Activated T-helper 17 cell treated with anti-CD3 and anti-CD28 coated beads, Interleukin-2, amount 50 U/mL, for 72 hours (primary cell): ENCODE results near the gene MTMR8. TPM values are rescaled to one million over a fixed set of nuclear protein-coding genes. Genes with fewer than 3 reads are reported as not detected.
"Not testable (repeated sequence)": the region's sequence is repeated elsewhere in the genome, so short reads cannot be mapped to it uniquely, and the experiment has no call there.

Source experiments
- ATAC-seq: fragments of 150-1000 bp; cut with Tn5 transposase; replicated peaks from 2 replicates; pipeline ENCODE4 v1.10.0; 2021; ENCODE audit warnings: mild to moderate bottlenecking, moderate library complexity
- H3K27ac Mint-ChIP-seq: one replicate; pipeline ENCODE4 v1.8.0; 2022; ENCODE audit warnings: mixed read lengths
- H3K27me3 Mint-ChIP-seq: one replicate; pipeline ENCODE4 v1.8.0; 2022; ENCODE audit warnings: mixed read lengths
- H3K36me3 Mint-ChIP-seq: one replicate; pipeline ENCODE4 v1.8.0; 2022; ENCODE audit warnings: low read depth, mild to moderate bottlenecking, mixed read lengths
- H3K4me1 Mint-ChIP-seq: one replicate; pipeline ENCODE4 v1.8.0; 2022; ENCODE audit warnings: mixed read lengths
- H3K4me3 Mint-ChIP-seq: one replicate; pipeline ENCODE4 v1.8.0; 2022; ENCODE audit warnings: mild to moderate bottlenecking, mixed read lengths
- H3K9me3 Mint-ChIP-seq: one replicate; pipeline ENCODE4 v1.8.0; 2022; ENCODE audit warnings: mixed read lengths
- total RNA-seq, 2 donors: library from RNA; stranded (reverse); gene quantifications; one replicate each; pipeline ENCODE4 v1.2.3, GENCODE V29; 2022

The MTMR8 gene
- 1 to 10 TPM; 4.4 to 5.9 TPM for total RNA-seq

DNA sequence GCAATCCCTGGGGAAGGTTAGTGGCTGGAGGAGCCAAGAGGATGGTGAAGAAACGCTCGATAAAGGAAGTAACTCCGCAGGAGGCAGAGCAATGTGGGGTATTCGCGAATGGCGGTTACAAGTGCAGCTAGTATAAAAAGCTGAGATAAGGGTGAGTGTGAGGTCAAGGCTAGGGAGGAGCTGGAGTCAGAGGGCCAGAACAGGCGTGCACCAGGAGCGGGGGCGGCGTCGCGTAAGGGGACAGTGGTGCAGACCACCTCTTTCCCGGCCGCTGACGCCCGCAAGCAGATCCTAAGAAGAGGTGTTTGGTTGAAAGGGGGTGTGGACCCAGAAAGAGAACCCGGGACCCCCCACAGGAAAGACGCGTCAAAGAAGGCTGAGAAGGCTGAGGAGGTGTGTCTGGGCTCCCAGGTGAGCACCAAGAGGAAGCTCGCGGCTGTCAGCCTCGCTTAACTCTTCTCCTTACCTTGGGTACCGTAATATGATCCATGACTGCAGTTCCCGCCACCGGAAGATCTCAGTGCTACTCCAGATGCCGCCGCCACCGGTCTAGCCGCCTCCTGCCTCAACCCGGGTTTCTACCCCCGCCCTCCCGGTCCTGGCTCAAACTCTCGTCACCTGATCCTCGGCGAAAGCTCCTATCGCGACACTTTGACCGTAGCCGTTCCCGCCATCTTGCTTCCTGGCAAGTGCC is at the start of gene MTMR8:
MTMR8 (minus strand) TSS at position 579 of the 694 bp plus-strand sequence; CDS start at position 490, 89 bp downstream.
- peak within 1 kb of the TSS; percentile 97 for H3K4me3 Mint-ChIP-seq
- peak; percentile 99 for ATAC-seq
- H3K9me3 Mint-ChIP-seq, result peaks cover 6% of the 10 kb centered on the region
- peak within 1 kb of the TSS; percentile 91 for H3K27ac Mint-ChIP-seq
- no peaks in the 10 kb centered on the region for H3K27me3 Mint-ChIP-seq
- H3K36me3 Mint-ChIP-seq, result no peaks in the 10 kb centered on the region
- peaks cover 12% of the 10 kb centered on the region for H3K4me1 Mint-ChIP-seq

DNA sequence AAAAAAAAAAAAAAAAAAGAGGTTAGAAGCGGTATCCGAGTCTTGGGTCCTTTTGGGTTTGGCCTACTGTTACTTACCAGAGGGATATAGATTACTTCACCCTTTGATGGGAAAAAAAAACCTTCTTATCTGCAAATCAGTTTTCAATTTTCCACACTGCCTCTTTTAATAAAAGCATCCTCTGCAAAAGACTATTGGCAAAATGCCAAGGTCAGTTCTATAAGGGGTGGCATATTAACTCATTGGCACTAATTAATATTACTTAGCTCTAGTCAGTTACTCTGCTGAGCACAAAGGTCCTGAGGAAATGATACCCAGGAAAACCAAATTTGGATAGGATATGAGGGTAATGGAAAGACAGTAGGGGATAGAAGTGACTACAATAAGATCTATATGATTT is 44.3 kb upstream of the MTMR8 start:
- no peak overlapping the region for H3K27ac Mint-ChIP-seq
- no peak for ATAC-seq
- H3K36me3 Mint-ChIP-seq, result no peaks in the 10 kb centered on the region
- H3K27me3 Mint-ChIP-seq, result no peaks in the 10 kb centered on the region
- H3K4me1 Mint-ChIP-seq, result no peaks in the 10 kb centered on the region
- H3K4me3 Mint-ChIP-seq, result no peak overlapping the region
- H3K9me3 Mint-ChIP-seq, result peaks cover 7% of the 10 kb centered on the region

GRCh38 chrX:64437665-64438064 is 42.4 kb upstream of the MTMR8 start:
- H3K4me1 Mint-ChIP-seq, result no peaks in the 10 kb centered on the region
- H3K27me3 Mint-ChIP-seq, result no peaks in the 10 kb centered on the region
- H3K36me3 Mint-ChIP-seq, result no peaks in the 10 kb centered on the region
- no peak overlapping the region for H3K27ac Mint-ChIP-seq
- no peak for ATAC-seq
- no peak overlapping the region for H3K4me3 Mint-ChIP-seq
- H3K9me3 Mint-ChIP-seq, result peaks cover 5% of the 10 kb centered on the region

DNA sequence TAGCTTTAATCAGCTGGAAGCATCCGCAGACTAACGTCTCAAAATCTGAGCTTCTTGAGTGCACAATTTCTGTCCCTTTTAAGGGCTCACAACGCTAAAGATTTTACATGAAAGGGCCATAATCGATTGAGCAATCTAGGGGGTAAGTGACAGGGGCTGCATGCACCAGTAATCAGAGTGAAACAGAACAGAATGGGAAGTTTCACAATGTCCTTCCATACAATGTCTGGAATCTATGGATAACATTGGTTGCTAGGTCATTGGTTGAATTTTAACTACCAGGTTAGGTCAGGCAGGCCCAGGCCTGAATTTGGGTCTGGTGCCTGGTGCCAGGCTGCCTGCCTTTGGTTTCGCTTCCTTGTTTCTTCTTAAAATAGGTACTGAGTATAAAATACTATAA is 42.0 kb upstream of the MTMR8 start:
- no peaks in the 10 kb centered on the region for H3K4me1 Mint-ChIP-seq
- no peaks in the 10 kb centered on the region for H3K36me3 Mint-ChIP-seq
- no peaks in the 10 kb centered on the region for H3K27me3 Mint-ChIP-seq
- H3K4me3 Mint-ChIP-seq, result no peak overlapping the region
- H3K9me3 Mint-ChIP-seq, result peaks cover 4% of the 10 kb centered on the region
- no peak for ATAC-seq
- no peak overlapping the region for H3K27ac Mint-ChIP-seq

GRCh38 chrX:64428371-64428770 is 33.1 kb upstream of the MTMR8 start:
- Mint-ChIP-seq H3K9me3 (no peaks in the 10 kb centered on the region), H3K4me3 (peak overlapping the region; percentile 46), H3K27me3 (no peaks in the 10 kb centered on the region), H3K4me1 (no peaks in the 10 kb centered on the region), H3K27ac (peak overlapping the region; percentile 66), H3K36me3 (no peaks in the 10 kb centered on the region)
- no peak for ATAC-seq

DNA sequence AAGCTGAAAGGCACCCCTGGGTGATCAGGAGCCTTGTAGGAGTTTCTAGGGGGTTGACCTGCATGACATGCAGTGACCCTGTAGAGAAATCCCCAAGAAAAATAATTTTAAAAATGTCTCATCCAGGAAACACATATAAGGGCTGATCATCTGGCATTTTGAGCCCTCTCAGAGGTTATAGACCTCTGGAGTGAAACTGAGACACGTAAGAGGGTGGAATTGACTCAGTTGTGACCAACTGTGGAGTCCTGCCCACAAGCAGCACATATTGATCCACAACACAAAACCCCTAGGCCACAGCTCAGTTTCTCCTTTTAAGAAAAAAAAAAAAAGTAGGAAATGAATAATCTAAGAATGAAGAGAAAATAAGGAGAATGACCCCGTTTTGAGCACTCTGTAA is 32.5 kb upstream of the MTMR8 start:
- Mint-ChIP-seq H3K4me3 (peak overlapping the region; percentile 46), H3K9me3 (no peaks in the 10 kb centered on the region), H3K36me3 (no peaks in the 10 kb centered on the region), H3K27ac (peak overlapping the region; percentile 66), H3K27me3 (no peaks in the 10 kb centered on the region), H3K4me1 (no peaks in the 10 kb centered on the region)
- peak; percentile 99 for ATAC-seq

DNA sequence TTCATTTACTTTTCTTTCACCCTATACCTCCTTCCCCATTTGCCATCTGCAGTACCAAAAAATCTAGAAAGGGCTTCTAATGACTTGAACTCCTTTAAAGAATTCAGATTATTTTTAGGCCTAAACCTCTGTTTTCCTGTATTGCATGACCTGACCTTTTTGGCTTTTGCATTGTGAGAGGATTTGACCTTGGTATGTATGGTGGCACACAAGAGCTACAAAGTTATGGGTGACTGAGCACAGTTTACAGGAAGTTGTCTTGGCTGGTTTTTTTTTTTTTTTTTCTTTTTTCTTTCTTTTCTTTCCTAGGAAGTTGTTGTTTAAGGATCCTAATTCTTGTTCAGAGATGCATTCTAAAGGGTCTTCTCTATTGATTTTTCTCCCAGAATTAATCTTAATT is 32.0 kb upstream of the MTMR8 start:
- peak; percentile 45 for ATAC-seq
- H3K36me3 Mint-ChIP-seq, result no peaks in the 10 kb centered on the region
- H3K4me1 Mint-ChIP-seq, result no peaks in the 10 kb centered on the region
- no peaks in the 10 kb centered on the region for H3K9me3 Mint-ChIP-seq
- H3K4me3 Mint-ChIP-seq, result peak overlapping the region; percentile 46
- peak overlapping the region; percentile 66 for H3K27ac Mint-ChIP-seq
- H3K27me3 Mint-ChIP-seq, result no peaks in the 10 kb centered on the region

- not testable (repeated sequence) for ATAC-seq, H3K4me3 Mint-ChIP-seq, H3K9me3 Mint-ChIP-seq, H3K27me3 Mint-ChIP-seq, H3K36me3 Mint-ChIP-seq, H3K27ac Mint-ChIP-seq, H3K4me1 Mint-ChIP-seq
Measured at GRCh38 chrX:64409730-64410129, 14.5 kb upstream of the MTMR8 start.

- Mint-ChIP-seq H3K27ac (no peak overlapping the region), H3K27me3 (peaks cover 4% of the 10 kb centered on the region), H3K9me3 (peaks cover 6% of the 10 kb centered on the region), H3K4me3 (no peak overlapping the region), H3K36me3 (no peaks in the 10 kb centered on the region), H3K4me1 (peaks cover 12% of the 10 kb centered on the region)
- no peak for ATAC-seq
Measured at GRCh38 chrX:64398088-64398487, 2.8 kb upstream of the MTMR8 start.

DNA sequence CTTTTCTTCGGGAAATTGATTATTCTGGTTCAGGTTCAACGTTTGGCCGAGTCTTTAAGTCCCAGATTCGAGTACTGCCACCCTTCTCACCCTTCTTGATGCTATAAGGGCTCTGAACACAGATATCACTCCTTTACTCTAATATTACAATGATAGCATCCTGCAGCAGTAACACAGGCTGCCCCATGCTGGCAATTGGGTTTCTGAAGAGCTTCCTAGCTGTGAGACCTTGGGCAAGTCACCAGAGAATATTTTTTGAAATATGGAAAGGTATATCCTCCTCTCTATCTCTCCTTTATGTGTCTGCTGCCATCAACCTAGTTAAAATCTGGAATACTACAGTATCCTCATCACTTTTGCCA is 297 bp upstream of the MTMR8 start:
- peak overlapping the region; percentile 91 for H3K27ac Mint-ChIP-seq
- ATAC-seq, result peak; percentile 42
- no peaks in the 10 kb centered on the region for H3K36me3 Mint-ChIP-seq
- H3K4me1 Mint-ChIP-seq, result peaks cover 12% of the 10 kb centered on the region
- peak overlapping the region; percentile 97 for H3K4me3 Mint-ChIP-seq
- H3K9me3 Mint-ChIP-seq, result peaks cover 6% of the 10 kb centered on the region
- no peaks in the 10 kb centered on the region for H3K27me3 Mint-ChIP-seq

GRCh38 chrX:64394059-64394873 is 986 bp downstream of the MTMR8 start:
- Mint-ChIP-seq H3K4me3 (peak overlapping the region; percentile 97), H3K36me3 (no peaks in the 10 kb centered on the region), H3K9me3 (peaks cover 6% of the 10 kb centered on the region), H3K27ac (peak overlapping the region; percentile 91), H3K27me3 (no peaks in the 10 kb centered on the region), H3K4me1 (peaks cover 12% of the 10 kb centered on the region)
- peak; percentile 13 for ATAC-seq

DNA sequence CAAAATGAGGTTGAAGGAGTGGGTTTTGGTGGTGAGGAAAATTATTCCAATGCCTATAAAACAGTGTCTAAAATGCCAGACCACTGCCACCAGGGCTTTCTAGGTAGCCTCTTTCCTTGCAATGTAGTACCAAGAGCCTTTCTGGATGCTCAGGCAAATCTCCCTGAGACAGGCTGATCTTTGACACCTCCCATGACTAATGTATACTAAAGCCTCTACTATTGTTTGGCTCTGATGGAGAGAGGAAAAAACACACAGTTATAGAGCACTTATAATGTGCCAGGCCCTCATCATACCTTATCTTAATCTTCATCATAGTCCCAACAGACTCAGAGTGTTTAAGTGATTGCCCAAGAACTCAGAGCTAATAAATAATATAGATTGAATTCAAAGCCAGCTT is 5.8 kb downstream of the MTMR8 start:
- Mint-ChIP-seq H3K36me3 (peaks cover 19% of the 10 kb centered on the region), H3K9me3 (no peaks in the 10 kb centered on the region), H3K27ac (no peak overlapping the region), H3K27me3 (no peaks in the 10 kb centered on the region), H3K4me1 (peaks cover 7% of the 10 kb centered on the region), H3K4me3 (no peak overlapping the region)
- ATAC-seq, result no peak

DNA sequence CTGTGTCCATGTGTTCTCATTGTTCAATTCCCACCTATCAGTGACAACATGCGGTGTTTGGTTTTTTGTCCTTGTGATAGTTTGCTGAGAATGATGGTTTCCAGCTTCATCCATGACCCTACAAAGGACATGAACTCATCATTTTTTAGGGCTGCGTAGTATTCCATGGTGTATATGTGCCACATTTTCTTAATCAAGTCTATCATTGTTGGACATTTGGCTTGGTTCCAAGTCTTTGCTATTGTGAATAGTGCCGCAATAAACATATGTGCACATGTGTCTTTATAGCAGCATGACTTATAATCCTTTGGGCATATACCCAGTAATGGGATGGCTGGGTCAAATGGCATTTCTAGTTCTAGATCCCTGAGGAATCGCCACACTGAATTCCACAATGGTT is 14.5 kb downstream of the MTMR8 start:
- H3K36me3 Mint-ChIP-seq, result peaks cover 36% of the 10 kb centered on the region
- not testable (repeated sequence) for H3K4me1 Mint-ChIP-seq, H3K27me3 Mint-ChIP-seq, ATAC-seq, H3K27ac Mint-ChIP-seq, H3K9me3 Mint-ChIP-seq, H3K4me3 Mint-ChIP-seq

- no peak for ATAC-seq
- Mint-ChIP-seq H3K27ac (no peak overlapping the region), H3K27me3 (no peaks in the 10 kb centered on the region), H3K4me3 (no peak overlapping the region), H3K9me3 (peaks cover 4% of the 10 kb centered on the region), H3K36me3 (peaks cover 28% of the 10 kb centered on the region), H3K4me1 (no peaks in the 10 kb centered on the region)
Measured at GRCh38 chrX:64379924-64380323, 15.3 kb downstream of the MTMR8 start.

GRCh38 chrX:64377753-64378152 is 17.5 kb downstream of the MTMR8 start:
- H3K27me3 Mint-ChIP-seq, result no peaks in the 10 kb centered on the region
- no peak overlapping the region for H3K4me3 Mint-ChIP-seq
- H3K9me3 Mint-ChIP-seq, result no peaks in the 10 kb centered on the region
- H3K36me3 Mint-ChIP-seq, result peaks cover 14% of the 10 kb centered on the region
- no peaks in the 10 kb centered on the region for H3K4me1 Mint-ChIP-seq
- ATAC-seq, result no peak
- no peak overlapping the region for H3K27ac Mint-ChIP-seq
